ENCODE results near the gene RNF111. TPM values are rescaled to one million over a fixed set of nuclear protein-coding genes. Genes with fewer than 3 reads are reported as not detected.

The RNF111 gene
- total and polyA plus RNA-seq, 10 of the 15 experiments (the other 5 are each of a cell fraction or from before 2014, with no cell fraction given) = 8.6 to 34.7 (median 15.7) TPM

DNA sequence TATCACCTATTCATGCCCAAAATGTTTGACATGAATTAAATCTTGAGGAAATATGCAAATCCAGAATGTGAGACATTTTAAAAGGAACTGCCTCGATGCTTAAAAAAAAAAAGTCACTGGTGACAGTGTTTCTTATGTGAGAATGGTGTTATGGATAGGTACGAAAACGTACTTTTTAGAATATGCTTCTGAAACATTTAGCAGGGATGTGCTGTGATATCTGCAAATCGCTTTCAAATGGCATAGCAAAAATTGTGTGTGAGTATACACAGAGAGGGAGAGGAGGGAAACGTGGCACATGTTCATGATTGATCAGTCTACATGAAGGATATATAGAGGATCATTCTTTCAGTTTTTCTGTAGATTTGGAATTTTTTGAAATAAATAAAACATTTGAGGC, 133.5 kb downstream of the RNF111 start:
- H4K20me1 ChIP-seq (ENCODE audit: control insufficient read depth, insufficient read depth) = no peaks in the 10 kb centered on the region
- H3K27ac ChIP-seq (ENCODE audit: control insufficient read depth, insufficient read depth) = no peak overlapping the region
- RAD21 ChIA-PET (ENCODE audit: unreplicated experiment) = no interaction called here
- H3K9ac ChIP-seq (ENCODE audit: control insufficient read depth, insufficient read depth, low read length) = no peak overlapping the region
- intact Hi-C loops (cut with micrococcal nuclease; ENCODE audit: unreplicated experiment) (no loop called here), in situ Hi-C loops (cut with MboI) (no loop called here)
- 99% methylated on average over 5 of the region's 5 CpGs for WGBS (ENCODE audit: insufficient coverage, insufficient replicate concordance, low lambda C conversion rate, missing lambda C conversion rate)
- H3K36me3 ChIP-seq (ENCODE audit: control insufficient read depth in 2 of 2, insufficient read depth in 2 of 2, low read length in 1 of 2) = peaks cover 19 to 42% of the 10 kb centered on the region in 2 experiments; a peak in 3 of 4 replicates
- no peaks in the 10 kb centered on the region for H3K4me1 ChIP-seq (ENCODE audit: control insufficient read depth, insufficient read depth, low read length)
- ATAC-seq = no peak
- SMC1A ChIA-PET (ENCODE audit: uncharacterized antibody, unreplicated experiment) = interaction anchor here (1.0 kb wide), 1 partner anchor 9 kb away, joined by 3 read pairs; no protein-coding TSS in a partner anchor
- TF ChIP-seq IKZF2 (IDR thresholded peaks at IDR 0.05) (no peak), NFYA (IDR thresholded peaks at IDR 0.05; ENCODE audit: borderline replicate concordance, low read depth, low read length) (no peak), MYC (IDR thresholded peaks at IDR 0.05; ENCODE audit: insufficient read depth, insufficient read length, insufficient replicate concordance, low read length, severe bottlenecking) (no peak), SMAD5 (IDR thresholded peaks at IDR 0.05; ENCODE audit: low read depth) (no peak), NRF1 (conservative IDR thresholded peaks at IDR 0.05; ENCODE audit: low read depth, low read length) (no peak), SP1 (IDR thresholded peaks at IDR 0.05; ENCODE audit: low read depth, low read length) (no peak), FOXK2 (IDR thresholded peaks at IDR 0.05) (no peak), ATF7 (IDR thresholded peaks at IDR 0.05; ENCODE audit: low read depth) (no peak), EP300 (IDR thresholded peaks at IDR 0.05; ENCODE audit: borderline replicate concordance in 1 of 2, control insufficient read depth in 1 of 2, low read depth in 2 of 2, low read length in 2 of 2) (no peak), HDAC2 (IDR thresholded peaks at IDR 0.05) (no peak), TCF3 (IDR thresholded peaks at IDR 0.05; ENCODE audit: borderline replicate concordance, insufficient read depth, low read depth, low read length) (no peak), CREB1 (IDR thresholded peaks at IDR 0.05; ENCODE audit: low read depth) (no peak), HCFC1 (IDR thresholded peaks at IDR 0.05; ENCODE audit: low read length) (no peak), MTA2 (IDR thresholded peaks at IDR 0.05; ENCODE audit: low read depth) (no peak), ZNF384 (IDR thresholded peaks at IDR 0.05; ENCODE audit: borderline replicate concordance, low read depth, low read length) (no peak), WRNIP1 (IDR thresholded peaks at IDR 0.05; ENCODE audit: borderline replicate concordance, low read depth, low read length) (no peak)
- TF ChIP-seq, protein P1, sequence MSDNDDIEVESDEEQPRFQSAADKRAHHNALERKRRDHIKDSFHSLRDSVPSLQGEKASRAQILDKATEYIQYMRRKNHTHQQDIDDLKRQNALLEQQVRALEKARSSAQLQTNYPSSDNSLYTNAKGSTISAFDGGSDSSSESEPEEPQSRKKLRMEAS (IDR thresholded peaks at IDR 0.05; ENCODE audit: low read depth, low read length) = no peak
- TF ChIP-seq, protein P2, sequence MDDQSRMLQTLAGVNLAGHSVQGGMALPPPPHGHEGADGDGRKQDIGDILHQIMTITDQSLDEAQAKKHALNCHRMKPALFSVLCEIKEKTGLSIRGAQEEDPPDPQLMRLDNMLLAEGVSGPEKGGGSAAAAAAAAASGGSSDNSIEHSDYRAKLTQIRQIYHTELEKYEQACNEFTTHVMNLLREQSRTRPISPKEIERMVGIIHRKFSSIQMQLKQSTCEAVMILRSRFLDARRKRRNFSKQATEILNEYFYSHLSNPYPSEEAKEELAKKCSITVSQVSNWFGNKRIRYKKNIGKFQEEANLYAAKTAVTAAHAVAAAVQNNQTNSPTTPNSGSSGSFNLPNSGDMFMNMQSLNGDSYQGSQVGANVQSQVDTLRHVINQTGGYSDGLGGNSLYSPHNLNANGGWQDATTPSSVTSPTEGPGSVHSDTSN (IDR thresholded peaks at IDR 0.05; ENCODE audit: insufficient replicate concordance, low read depth, low read length) = no peak
- TF ChIP-seq, protein P3, sequence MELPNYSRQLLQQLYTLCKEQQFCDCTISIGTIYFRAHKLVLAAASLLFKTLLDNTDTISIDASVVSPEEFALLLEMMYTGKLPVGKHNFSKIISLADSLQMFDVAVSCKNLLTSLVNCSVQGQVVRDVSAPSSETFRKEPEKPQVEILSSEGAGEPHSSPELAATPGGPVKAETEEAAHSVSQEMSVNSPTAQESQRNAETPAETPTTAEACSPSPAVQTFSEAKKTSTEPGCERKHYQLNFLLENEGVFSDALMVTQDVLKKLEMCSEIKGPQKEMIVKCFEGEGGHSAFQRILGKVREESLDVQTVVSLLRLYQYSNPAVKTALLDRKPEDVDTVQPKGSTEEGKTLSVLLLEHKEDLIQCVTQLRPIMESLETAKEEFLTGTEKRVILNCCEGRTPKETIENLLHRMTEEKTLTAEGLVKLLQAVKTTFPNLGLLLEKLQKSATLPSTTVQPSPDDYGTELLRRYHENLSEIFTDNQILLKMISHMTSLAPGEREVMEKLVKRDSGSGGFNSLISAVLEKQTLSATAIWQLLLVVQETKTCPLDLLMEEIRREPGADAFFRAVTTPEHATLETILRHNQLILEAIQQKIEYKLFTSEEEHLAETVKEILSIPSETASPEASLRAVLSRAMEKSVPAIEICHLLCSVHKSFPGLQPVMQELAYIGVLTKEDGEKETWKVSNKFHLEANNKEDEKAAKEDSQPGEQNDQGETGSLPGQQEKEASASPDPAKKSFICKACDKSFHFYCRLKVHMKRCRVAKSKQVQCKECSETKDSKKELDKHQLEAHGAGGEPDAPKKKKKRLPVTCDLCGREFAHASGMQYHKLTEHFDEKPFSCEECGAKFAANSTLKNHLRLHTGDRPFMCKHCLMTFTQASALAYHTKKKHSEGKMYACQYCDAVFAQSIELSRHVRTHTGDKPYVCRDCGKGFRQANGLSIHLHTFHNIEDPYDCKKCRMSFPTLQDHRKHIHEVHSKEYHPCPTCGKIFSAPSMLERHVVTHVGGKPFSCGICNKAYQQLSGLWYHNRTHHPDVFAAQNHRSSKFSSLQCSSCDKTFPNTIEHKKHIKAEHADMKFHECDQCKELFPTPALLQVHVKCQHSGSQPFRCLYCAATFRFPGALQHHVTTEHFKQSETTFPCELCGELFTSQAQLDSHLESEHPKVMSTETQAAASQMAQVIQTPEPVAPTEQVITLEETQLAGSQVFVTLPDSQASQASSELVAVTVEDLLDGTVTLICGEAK (IDR thresholded peaks at IDR 0.05; ENCODE audit: borderline replicate concordance) = no peak
- TF ChIP-seq, protein P4, sequence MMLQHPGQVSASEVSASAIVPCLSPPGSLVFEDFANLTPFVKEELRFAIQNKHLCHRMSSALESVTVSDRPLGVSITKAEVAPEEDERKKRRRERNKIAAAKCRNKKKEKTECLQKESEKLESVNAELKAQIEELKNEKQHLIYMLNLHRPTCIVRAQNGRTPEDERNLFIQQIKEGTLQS (IDR thresholded peaks at IDR 0.05; ENCODE audit: borderline replicate concordance, extremely low read depth, low read depth, low read length) = no peak
- BruUV-seq (replicated peaks) = no TSS peak
- H3K27me3 ChIP-seq (replicated peaks in 1 of 2; ENCODE audit: control insufficient read depth in 2 of 2, insufficient read depth in 2 of 2, low read length in 1 of 2) = no peaks in the 10 kb centered on the region
- no peak for FAIRE-seq
- no peaks in the 10 kb centered on the region for H3K9me3 ChIP-seq (replicated peaks; ENCODE audit: control insufficient read depth, insufficient read depth, low read length)
- H2AFZ ChIP-seq (ENCODE audit: control insufficient read depth, low read depth, low read length) = no peak overlapping the region
- CTCF ChIA-PET = interaction anchor here (0.9 to 1.5 kb wide), 2 partner anchors 10 to 373 kb away, joined by 4 to 5 read pairs; no protein-coding TSS in a partner anchor
- H3K79me2 ChIP-seq (ENCODE audit: control insufficient read depth, insufficient read depth, low read length) = no peaks in the 10 kb centered on the region
- no peak overlapping the region for H3K4me2 ChIP-seq (ENCODE audit: control insufficient read depth, insufficient read depth)
- no peak for DNase-seq (ENCODE audit: low read depth, low spot score)
- no peak overlapping the region for H3K4me3 ChIP-seq
- POLR2A ChIA-PET = interaction anchor here (0.6 kb wide), 1 partner anchor 28 kb away, joined by 3 read pairs; no protein-coding TSS in a partner anchor

Data from GM12878 (cell line).